HG02870 (cell line): ENCODE results near the gene MS4A4E.
"Not testable (repeated sequence)": the region's sequence is repeated elsewhere in the genome, so short reads cannot be mapped to it uniquely, and the experiment has no call there.

ENCODE experiments used
- ATAC-seq: cut with Tn5 transposase; IDR thresholded peaks from one replicate; pipeline ENCODE4 v1.9.1; 2021; ENCODE audit warnings: mild to moderate bottlenecking, moderate library complexity; ENCODE audit not compliant: unreplicated experiment

Gene MS4A4E

DNA sequence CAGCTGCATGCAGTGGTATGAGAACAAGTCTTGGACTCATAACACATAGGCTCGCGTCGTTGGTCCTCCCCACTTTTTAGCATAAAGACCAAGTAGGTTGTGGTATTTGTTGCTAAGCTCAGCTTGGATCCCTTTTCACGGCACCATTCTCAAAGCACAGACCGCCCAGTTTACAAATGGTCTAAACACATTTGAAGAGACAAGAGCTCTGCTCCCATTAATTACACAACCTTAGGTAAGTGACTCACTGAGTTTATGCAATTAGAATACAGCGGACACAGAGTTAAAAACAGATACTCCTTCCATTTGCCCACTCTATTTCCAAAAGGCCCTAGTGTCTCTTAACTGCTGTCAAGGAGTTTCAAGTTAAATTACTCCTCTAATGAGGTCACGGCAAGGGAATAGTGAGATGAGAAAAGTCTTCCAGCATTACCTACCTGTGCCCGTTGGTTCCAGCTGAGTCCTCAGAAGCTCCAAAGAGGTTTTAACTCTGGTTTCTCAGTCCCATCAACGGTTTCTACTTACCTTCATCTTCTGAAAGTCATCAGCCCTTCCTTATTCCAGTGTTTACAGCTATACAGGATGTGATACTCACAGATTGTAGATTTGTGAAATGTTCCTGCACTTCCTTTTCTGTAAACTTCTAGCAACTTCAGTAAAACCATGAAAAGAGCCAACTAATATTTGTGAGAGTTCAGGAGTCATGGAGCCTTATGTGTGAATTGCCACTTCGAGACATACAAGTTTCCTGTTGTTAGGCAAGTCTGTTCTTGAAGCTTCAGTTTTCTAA, 60.2 kb downstream of the MS4A4E start, which contains the start of gene MS4A6A:
Gene MS4A6A (minus strand): TSS at position 543 of the 790 bp plus-strand sequence. CDS start 1,356 bp downstream, outside the sequence.
- ATAC-seq, result no peak

DNA sequence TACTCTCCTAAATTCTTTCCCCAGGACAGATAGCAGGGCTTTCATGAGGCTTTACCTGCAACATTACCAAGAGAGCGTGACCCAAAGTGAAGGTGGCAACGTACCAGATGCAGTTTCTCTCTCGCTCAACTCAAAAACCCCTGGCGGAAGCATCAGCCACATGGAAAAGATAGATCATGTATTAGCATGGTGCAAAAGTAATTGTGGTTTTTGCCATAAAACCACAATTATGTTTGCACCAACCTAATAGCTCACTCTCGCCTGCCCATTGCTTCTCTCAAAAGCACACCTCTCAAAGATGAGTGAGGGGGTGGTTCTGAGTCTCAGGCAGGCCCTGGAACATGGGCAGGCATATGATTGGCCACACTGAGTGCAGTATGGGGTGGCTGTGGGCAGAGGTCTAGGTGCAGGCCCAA, 67.1 kb downstream of the MS4A4E start:
- no peak for ATAC-seq

DNA sequence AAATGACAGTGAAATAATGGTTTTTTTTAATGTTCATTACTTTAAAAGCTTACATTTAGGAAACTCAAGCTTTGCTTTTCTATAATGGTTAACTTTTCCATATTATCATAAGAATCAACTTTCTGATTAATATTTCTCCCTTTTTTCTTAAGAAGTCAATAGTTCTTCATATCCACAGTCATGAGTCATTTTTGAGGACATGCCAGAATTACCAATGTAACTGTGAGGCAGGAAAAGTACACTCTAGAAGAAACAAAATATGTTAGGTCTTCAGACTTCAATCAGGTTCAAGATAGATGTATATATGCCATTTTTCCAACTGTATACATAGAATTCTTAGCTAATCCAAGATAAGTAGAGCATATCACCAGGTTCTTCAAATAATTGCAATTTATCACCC, 70.9 kb downstream of the MS4A4E start:
- ATAC-seq, result no peak

DNA sequence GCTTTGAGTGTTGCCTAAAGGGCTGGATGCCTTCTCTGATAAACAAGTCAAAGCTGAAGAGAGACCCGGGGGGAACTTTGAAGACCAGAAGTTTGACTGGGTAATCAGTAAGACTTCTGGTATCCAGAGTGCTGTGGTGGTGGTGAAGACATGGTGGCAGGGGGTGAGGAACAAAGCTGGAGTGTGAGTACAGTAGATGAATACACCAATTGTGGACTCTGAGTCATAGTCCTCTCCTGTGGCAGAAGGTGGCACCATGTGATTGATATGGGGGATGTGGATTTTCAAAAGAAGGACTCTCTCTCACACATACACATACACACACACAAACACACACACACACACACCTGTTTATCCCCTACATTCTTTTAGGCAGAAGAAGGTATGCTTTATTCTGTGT, 72.4 kb downstream of the MS4A4E start:
- ATAC-seq, result no peak

- no peak for ATAC-seq
Measured at GRCh38 chr11:60169264-60169915, 73.5 kb downstream of the MS4A4E start.

- no peak for ATAC-seq
Measured at GRCh38 chr11:60168306-60168705, 74.6 kb downstream of the MS4A4E start.

DNA sequence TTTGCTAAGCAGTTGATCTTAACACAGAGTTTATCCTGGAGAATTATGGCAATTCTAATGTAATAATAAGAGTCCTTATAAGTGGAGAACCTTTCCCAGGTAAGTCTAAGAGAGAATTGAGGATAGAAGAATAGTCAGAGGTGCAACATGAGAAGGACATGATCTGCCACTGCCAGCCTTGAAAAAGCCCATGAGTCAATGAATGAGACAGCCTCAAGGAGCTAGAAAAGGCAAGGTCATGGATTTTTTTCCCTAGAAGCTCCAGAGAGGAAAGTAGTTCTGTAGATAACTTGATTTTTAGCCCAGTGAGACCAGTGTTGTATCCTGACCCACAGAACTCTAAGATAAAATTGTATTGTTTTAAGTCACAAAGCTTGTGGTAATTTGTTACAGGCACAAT, 77.0 kb downstream of the MS4A4E start:
- ATAC-seq, result no peak

DNA sequence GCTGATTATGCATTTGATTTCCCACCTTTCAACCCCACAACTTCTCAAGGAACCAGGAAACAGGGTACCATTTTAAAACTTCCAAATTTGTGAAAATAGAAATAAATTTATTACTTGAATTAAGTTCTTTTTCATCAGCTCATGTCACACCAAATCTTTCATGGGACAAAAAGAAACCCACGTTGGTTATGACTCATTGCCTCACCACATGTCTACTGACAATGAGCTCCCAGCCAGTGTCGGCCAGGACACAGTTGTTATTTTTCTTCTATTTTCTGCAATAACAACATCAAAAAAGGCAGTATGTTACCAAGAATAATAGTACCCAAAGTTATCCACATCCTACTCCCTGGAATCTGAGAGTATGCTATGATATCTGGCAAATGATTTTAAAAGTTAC, 77.4 kb downstream of the MS4A4E start:
- ATAC-seq, result no peak

DNA sequence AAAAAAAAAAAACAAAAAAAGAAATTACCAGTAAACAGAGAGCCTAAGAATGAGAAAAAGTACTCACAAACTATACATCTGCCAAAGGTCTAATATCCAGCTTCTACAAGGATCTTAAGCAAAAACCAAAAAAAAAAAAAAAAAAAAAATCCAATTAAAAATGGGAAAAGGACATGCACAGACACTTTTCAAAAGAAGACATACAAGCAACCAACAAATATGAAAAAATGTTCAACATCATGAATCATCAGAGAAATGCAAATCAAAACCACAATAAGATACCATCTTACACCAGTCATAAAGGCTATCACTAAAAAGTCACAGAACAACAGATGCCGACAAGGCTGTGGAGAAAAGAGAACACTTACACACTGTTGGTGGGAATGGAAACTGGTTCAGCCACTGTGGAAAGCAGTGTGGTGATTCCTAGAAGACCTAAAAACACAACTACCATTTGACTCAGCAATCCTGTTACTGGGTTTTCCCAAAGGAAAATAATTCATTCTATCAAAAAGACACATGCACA, 78.3 kb downstream of the MS4A4E start:
- ATAC-seq, result no peak

- ATAC-seq, result no peak
Measured at GRCh38 chr11:60161766-60162165, 81.2 kb downstream of the MS4A4E start.

DNA sequence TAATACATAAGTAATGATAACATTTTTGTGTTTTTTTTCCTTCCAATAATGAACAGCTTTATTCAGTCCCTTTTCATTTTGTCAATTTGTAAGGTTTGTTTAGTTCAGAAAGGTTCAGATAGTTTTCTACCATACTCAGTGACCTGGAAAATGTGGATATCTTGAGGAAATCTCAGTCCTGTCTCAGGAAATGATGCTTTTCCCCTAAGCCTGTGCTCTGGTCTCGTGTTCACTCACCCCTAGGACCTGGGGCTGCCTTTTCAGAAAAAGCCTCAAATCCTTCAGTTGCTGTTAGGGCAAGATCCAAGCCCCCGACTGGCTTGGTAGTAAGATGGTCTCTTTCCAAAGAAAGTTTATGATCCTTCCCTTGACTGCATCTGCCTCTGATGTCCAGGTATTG, 81.8 kb downstream of the MS4A4E start:
- ATAC-seq, result no peak

- ATAC-seq, result no peak
Measured at GRCh38 chr11:60159868-60160267, 83.1 kb downstream of the MS4A4E start.

GRCh38 chr11:60159284-60159683, 83.7 kb downstream of the MS4A4E start:
- no peak for ATAC-seq

GRCh38 chr11:60158636-60159035, 84.3 kb downstream of the MS4A4E start:
- ATAC-seq, result no peak

DNA sequence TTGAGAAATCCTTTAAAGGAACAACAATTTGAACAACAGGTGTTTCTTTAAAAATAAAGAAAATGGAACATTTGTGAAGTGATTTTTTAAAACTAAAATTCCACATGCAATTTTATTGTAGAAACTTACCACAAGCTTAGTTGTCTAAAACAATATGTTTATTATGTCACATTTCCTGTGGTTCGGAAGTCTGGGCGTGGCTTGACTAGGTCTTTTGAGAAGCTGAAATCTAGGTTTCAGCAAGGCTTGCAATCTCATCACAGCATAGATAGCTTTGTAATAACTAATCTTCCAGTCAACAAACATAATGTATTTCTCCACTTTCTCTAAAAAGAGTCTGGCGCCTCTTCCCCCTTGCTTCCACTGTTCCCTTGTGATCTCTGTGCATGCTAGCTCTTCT, 87.0 kb downstream of the MS4A4E start:
- no peak for ATAC-seq

- not testable (repeated sequence) for ATAC-seq
Measured at GRCh38 chr11:60152727-60153126, 90.2 kb downstream of the MS4A4E start.

DNA sequence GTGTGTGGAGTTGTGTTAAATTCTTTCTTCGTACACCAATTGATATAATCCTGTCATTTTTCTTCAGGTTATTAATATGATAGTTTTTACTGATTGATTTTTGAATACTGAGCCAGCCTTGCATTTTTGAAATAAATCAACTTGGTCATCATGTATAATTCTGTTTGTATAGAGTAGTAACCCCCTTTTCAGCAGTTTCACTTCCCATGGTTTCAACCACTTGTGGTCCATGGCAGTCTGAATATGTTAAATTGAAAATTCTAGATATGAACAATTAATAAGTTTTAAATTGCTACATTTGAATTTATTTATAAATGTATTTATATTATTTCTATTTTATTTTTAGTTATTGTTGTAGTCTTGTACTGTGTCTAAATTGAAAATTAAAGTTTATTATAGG, 92.7 kb downstream of the MS4A4E start:
- ATAC-seq, result no peak
